HL-60 (cell line): ENCODE data around the gene TM9SF3.

Source experiments
- CTCF ChIP-seq: IDR thresholded peaks from one replicate; pipeline ENCODE4 v1.5.1; 2011; ENCODE audit warnings: low read length, control low read depth, inconsistent platforms; ENCODE audit not compliant: insufficient read depth
- REST ChIP-seq: IDR thresholded peaks from 2 replicates; pipeline ENCODE4 v1.6.1; 2012; ENCODE audit warnings: low read depth; ENCODE audit not compliant: insufficient replicate concordance
- SPI1 ChIP-seq: IDR thresholded peaks from 2 replicates; pipeline ENCODE4 v1.6.1; 2012; ENCODE audit warnings: low read depth, mild to moderate bottlenecking, borderline replicate concordance

GRCh38 chr10:96491303-96491702, 95.5 kb downstream of the TM9SF3 start:
- TF ChIP-seq CTCF (no peak), REST (no peak), SPI1 (no peak)
